Erythroblast (primary cell): ENCODE results near the gene SPRN.

Source experiments
- GATA1 ChIP-seq: IDR thresholded peaks from 2 replicates; pipeline ENCODE4 v1.6.1; 2011; ENCODE audit warnings: low read depth, mild to moderate bottlenecking, control low read depth, low read length, moderate library complexity
- POLR2A ChIP-seq: IDR thresholded peaks from 2 replicates; pipeline ENCODE4 v1.6.1; 2011; ENCODE audit warnings: mild to moderate bottlenecking, low read length

DNA sequence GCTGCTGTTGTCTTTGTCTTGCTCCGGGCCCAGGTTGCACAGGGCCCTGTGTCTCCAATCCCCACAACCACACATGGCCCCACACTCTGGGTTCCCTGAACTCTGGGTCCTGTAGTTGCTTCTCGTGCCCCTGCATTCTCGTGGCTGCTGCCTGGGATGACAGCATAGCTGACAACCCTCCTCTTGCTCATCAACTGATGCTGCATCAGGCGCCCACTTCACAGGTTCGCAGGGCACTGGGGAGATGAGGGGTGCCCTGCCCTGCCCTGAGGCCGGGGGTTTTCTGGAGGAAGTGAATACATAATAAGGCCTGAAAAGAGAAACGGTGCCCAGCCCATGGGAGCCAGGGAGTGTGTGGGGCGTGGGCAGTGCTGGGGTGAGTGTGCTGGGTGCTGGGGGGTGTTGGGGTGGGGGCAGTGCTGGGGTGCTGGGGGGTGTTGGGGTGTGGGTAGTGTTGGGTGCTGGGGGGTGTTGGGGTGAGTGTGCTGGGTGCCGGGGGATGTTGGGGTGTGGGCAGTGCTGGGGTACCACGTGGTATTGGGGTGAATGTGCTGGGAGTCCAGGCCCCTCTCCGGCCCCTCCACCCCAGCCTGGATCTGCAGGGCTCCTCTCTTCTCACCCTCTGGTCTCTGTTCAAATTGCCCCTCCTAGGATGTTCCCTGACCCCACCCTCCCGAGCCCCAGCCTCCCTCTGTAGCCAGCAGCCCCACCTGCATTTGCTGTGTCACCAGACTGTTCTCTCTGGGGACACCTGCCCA lies 32.5 kb downstream of the SPRN start:
- TF ChIP-seq POLR2A (no peak), GATA1 (no peak)
